Measurements from ENCODE around the gene COL27A1.

Gene COL27A1

GRCh38 chr9:114250235-114250568, 94.9 kb downstream of the COL27A1 start:
- DNase-seq = peak; percentile 83

- DNase-seq = no peak
Observed at GRCh38 chr9:114250648-114251047, 95.3 kb downstream of the COL27A1 start.

GRCh38 chr9:114252394-114252793, 97.1 kb downstream of the COL27A1 start:
- no peak for DNase-seq

- DNase-seq = no peak
Observed at GRCh38 chr9:114256827-114257328, 101.5 kb downstream of the COL27A1 start.

- DNase-seq = no peak
Observed at GRCh38 chr9:114258218-114258617, 102.9 kb downstream of the COL27A1 start.

- DNase-seq = no peak
Observed at GRCh38 chr9:114258866-114259797, 103.8 kb downstream of the COL27A1 start.

- DNase-seq = peak; percentile 66
Observed at GRCh38 chr9:114259798-114260523, 104.6 kb downstream of the COL27A1 start.

GRCh38 chr9:114261026-114261425, 105.7 kb downstream of the COL27A1 start:
- DNase-seq = no peak

GRCh38 chr9:114261987-114262386, 106.7 kb downstream of the COL27A1 start:
- no peak for DNase-seq

- DNase-seq = no peak
Observed at GRCh38 chr9:114263853-114264510, 108.6 kb downstream of the COL27A1 start.

- no peak for DNase-seq
Observed at GRCh38 chr9:114264806-114265550, 109.6 kb downstream of the COL27A1 start.

- DNase-seq = no peak
Observed at GRCh38 chr9:114266969-114267368, 111.6 kb downstream of the COL27A1 start.

- DNase-seq = no peak
Observed at GRCh38 chr9:114269023-114269422, 113.7 kb downstream of the COL27A1 start.

GRCh38 chr9:114270120-114270975, 115.0 kb downstream of the COL27A1 start:
- DNase-seq = no peak

- DNase-seq = no peak
Observed at GRCh38 chr9:114271556-114272510, 116.5 kb downstream of the COL27A1 start.

GRCh38 chr9:114272739-114273431, 117.5 kb downstream of the COL27A1 start:
- DNase-seq = peak; percentile 57

- DNase-seq = no peak
Observed at GRCh38 chr9:114273461-114273881, 118.1 kb downstream of the COL27A1 start.

GRCh38 chr9:114274217-114274616, 118.9 kb downstream of the COL27A1 start:
- no peak for DNase-seq

GRCh38 chr9:114275246-114276004, 120.1 kb downstream of the COL27A1 start:
- DNase-seq = no peak
